Activated CD8-positive, alpha-beta memory T cell treated with anti-CD3 and anti-CD28 coated beads, Interleukin-2, amount 50 U/mL, for 48 hours (primary cell): ENCODE results near the gene CDCA3.

Experiments
- DNase-seq: peaks from one replicate; pipeline ENCODE4 v3.0.0-alpha.2; 2020

Gene CDCA3

GRCh38 chr12:6819106-6820030 is 31.7 kb downstream of the CDCA3 start:
- no peak for DNase-seq

- DNase-seq: no peak
These were observed 32.4 kb downstream of the CDCA3 start for GRCh38 chr12:6818645-6819044.

GRCh38 chr12:6818222-6818621 is 32.9 kb downstream of the CDCA3 start:
- DNase-seq: no peak

GRCh38 chr12:6817662-6818157 is 33.4 kb downstream of the CDCA3 start:
- DNase-seq: no peak

- DNase-seq: no peak
These were observed 34.0 kb downstream of the CDCA3 start for GRCh38 chr12:6817098-6817497.

GRCh38 chr12:6816598-6816997 is 34.5 kb downstream of the CDCA3 start:
- DNase-seq: no peak

GRCh38 chr12:6813363-6813762 is 37.7 kb downstream of the CDCA3 start:
- no peak for DNase-seq

GRCh38 chr12:6810758-6811157 is 40.3 kb downstream of the CDCA3 start:
- no peak for DNase-seq

GRCh38 chr12:6809056-6809455 is 42.0 kb downstream of the CDCA3 start:
- DNase-seq: no peak

- no peak for DNase-seq
These were observed 43.9 kb downstream of the CDCA3 start for GRCh38 chr12:6807170-6807569.

- no peak for DNase-seq
These were observed 51.9 kb downstream of the CDCA3 start for GRCh38 chr12:6799147-6799546.
